Keratinocyte (primary cell): ENCODE measurements around the gene VIT.

Experiments
- CTCF ChIP-seq, 3 experiments: IDR thresholded peaks in 1 of 3; conservative IDR thresholded peaks in 1 of 3; optimal IDR thresholded peaks in 1 of 3; 2 replicates in 2 of 3; 3 replicates in 1 of 3; pipeline versions ENCODE3 to v1.5.1; 2011; ENCODE audit warnings: low read length in 3 of 3, mild to moderate bottlenecking in 3 of 3, moderate library complexity in 2 of 3, control low read depth in 1 of 3, inconsistent platforms in 1 of 3; ENCODE audit not compliant: insufficient read depth in 2 of 3; ENCODE audit errors: extremely low read depth in 1 of 3
- EZH2 ChIP-seq: IDR thresholded peaks from one replicate; pipeline ENCODE4 v1.6.1; 2012; ENCODE audit warnings: inconsistent platforms, mild to moderate bottlenecking, low read length, moderate library complexity

GRCh38 chr2:36859366-36859792, 162.9 kb downstream of the VIT start:
- TF ChIP-seq CTCF (optimal IDR thresholded peaks at IDR 0.05 in 1 of 3, IDR thresholded peaks at IDR 0.05 in 1 of 3, conservative IDR thresholded peaks at IDR 0.05 in 1 of 3; ENCODE audit: extremely low read depth in 1 of 3, insufficient read depth in 2 of 3, low read length in 3 of 3) (no peak), EZH2 (no peak)
